ENCODE measurements around the gene SPRED3. TPM values are rescaled to one million over a fixed set of nuclear protein-coding genes. Genes with fewer than 3 reads are reported as not detected.
A peak's percentile ranks its signal among the peaks of the same experiment; 100 is the strongest.

The SPRED3 gene
- total RNA-seq, 4 donors from 2014 or later, result 0.05 to 0.81 (median 0.33) TPM

GRCh38 chr19:38417146-38417543 lies 28.6 kb downstream of the SPRED3 start:
- Histone ChIP-seq H3K9me3 (no peaks in the 10 kb centered on the region), H3K4me1 (peaks cover 0 to 11% (median 7%) of the 10 kb centered on the region in 3 donors), H3K27me3 (peaks cover 81% of the 10 kb centered on the region), H3K36me3 (no peaks in the 10 kb centered on the region), H3K4me3 (no peak overlapping the region), H3K27ac (no peak overlapping the region)
- WGBS, 2 donors (ENCODE audit: low coverage in 1 of 2), result 82 to 90% methylated on average over 2 to 6 of the region's 8 CpGs
- ATAC-seq, result no peak
- TF ChIP-seq EP300 (IDR thresholded peaks at IDR 0.05) (no peak), POLR2A (IDR thresholded peaks at IDR 0.05) (no peak), CTCF (IDR thresholded peaks at IDR 0.05) (no peak), POLR2AphosphoS5 (IDR thresholded peaks at IDR 0.05) (no peak)

- H3K4me3 ChIP-seq, result peak overlapping the region in 1 of 2 donors; percentile 38
- ATAC-seq, result peak; percentile 68
- H3K36me3 ChIP-seq, result no peaks in the 10 kb centered on the region
- H3K9me3 ChIP-seq, result no peaks in the 10 kb centered on the region
- WGBS, 2 donors (ENCODE audit: low coverage in 1 of 2), result 7 to 18% methylated on average over 12 to 32 of the region's 49 CpGs
- peaks cover 85% of the 10 kb centered on the region for H3K27me3 ChIP-seq
- no peak for TF ChIP-seq POLR2AphosphoS5 (IDR thresholded peaks at IDR 0.05)
- TF ChIP-seq POLR2A (IDR thresholded peaks at IDR 0.05), result no peak
- TF ChIP-seq CTCF (IDR thresholded peaks at IDR 0.05), result no peak
- no peak for TF ChIP-seq EP300 (IDR thresholded peaks at IDR 0.05)
- peaks cover 0 to 11% (median 7%) of the 10 kb centered on the region in 3 donors for H3K4me1 ChIP-seq
- H3K27ac ChIP-seq, result peak overlapping the region in 1 of 4 donors; percentile 8
Observed at GRCh38 chr19:38417544-38418506, 29.3 kb downstream of the SPRED3 start.

GRCh38 chr19:38420935-38421334 lies 32.4 kb downstream of the SPRED3 start:
- no peaks in the 10 kb centered on the region for H3K36me3 ChIP-seq
- peaks cover 0 to 11% (median 7%) of the 10 kb centered on the region in 3 donors for H3K4me1 ChIP-seq
- WGBS, 2 donors (ENCODE audit: low coverage in 1 of 2), result no CpG with 5 or more reads among the region's 9 CpGs
- no peaks in the 10 kb centered on the region for H3K9me3 ChIP-seq
- H3K4me3 ChIP-seq, result no peak overlapping the region
- no peak overlapping the region for H3K27ac ChIP-seq
- ATAC-seq, result no peak
- H3K27me3 ChIP-seq, result peaks cover 91% of the 10 kb centered on the region
- TF ChIP-seq POLR2A (IDR thresholded peaks at IDR 0.05), result no peak
- no peak for TF ChIP-seq POLR2AphosphoS5 (IDR thresholded peaks at IDR 0.05)
- no peak for TF ChIP-seq EP300 (IDR thresholded peaks at IDR 0.05)
- TF ChIP-seq CTCF (IDR thresholded peaks at IDR 0.05), result no peak

GRCh38 chr19:38421856-38422255 lies 33.4 kb downstream of the SPRED3 start:
- no peaks in the 10 kb centered on the region for H3K9me3 ChIP-seq
- peaks cover 0 to 11% (median 7%) of the 10 kb centered on the region in 3 donors for H3K4me1 ChIP-seq
- 61 to 73% methylated on average over 5 to 6 of the region's 14 CpGs for WGBS, 2 donors (ENCODE audit: low coverage in 1 of 2)
- H3K4me3 ChIP-seq, result no peak overlapping the region
- no peaks in the 10 kb centered on the region for H3K36me3 ChIP-seq
- TF ChIP-seq POLR2AphosphoS5 (IDR thresholded peaks at IDR 0.05) (no peak), POLR2A (IDR thresholded peaks at IDR 0.05) (no peak)
- no peak overlapping the region for H3K27ac ChIP-seq
- peaks cover 90% of the 10 kb centered on the region for H3K27me3 ChIP-seq
- no peak for ATAC-seq

- no peak for ATAC-seq
- no peak overlapping the region for H3K4me3 ChIP-seq
- H3K36me3 ChIP-seq, result no peaks in the 10 kb centered on the region
- H3K27ac ChIP-seq, result no peak overlapping the region
- peaks cover 0 to 10% (median 7%) of the 10 kb centered on the region in 3 donors for H3K4me1 ChIP-seq
- no peak for TF ChIP-seq POLR2A (IDR thresholded peaks at IDR 0.05)
- TF ChIP-seq POLR2AphosphoS5 (IDR thresholded peaks at IDR 0.05), result no peak
- no peak for TF ChIP-seq EP300 (IDR thresholded peaks at IDR 0.05)
- no peak for TF ChIP-seq CTCF (IDR thresholded peaks at IDR 0.05)
- peaks cover 88% of the 10 kb centered on the region for H3K27me3 ChIP-seq
- no peaks in the 10 kb centered on the region for H3K9me3 ChIP-seq
- WGBS, 2 donors (ENCODE audit: low coverage in 1 of 2), result 65 to 75% methylated on average over 2 of the region's 7 CpGs
Observed at GRCh38 chr19:38422438-38422837, 33.9 kb downstream of the SPRED3 start.

All from gastroesophageal sphincter (tissue), 4 donors.